Stomach (tissue), 4 donors: ENCODE data around the gene ADAMTS6.

ENCODE experiments used
- POLR2A ChIP-seq, 4 donors: fragments of 450-650 bp; IDR thresholded peaks; one replicate each; pipeline ENCODE4 v1.6.1; 2016; ENCODE audit warnings: antibody characterized with exemption in 4 of 4, control low read depth in 2 of 4, mild to moderate bottlenecking in 1 of 4, moderate library complexity in 1 of 4
- TF ChIP-seq, protein P1 (sequence below), 7 experiments: fragments of 450-650 bp in 4 of 7; fragments of 200-600 bp in 3 of 7; sonication (generic) in 3 of 7; IDR thresholded peaks; one replicate each; pipeline ENCODE4 v1.5.1; 2016 to 2019; ENCODE audit warnings: antibody characterized with exemption in 7 of 7, control low read depth in 2 of 7, mild to moderate bottlenecking in 1 of 7

DNA sequence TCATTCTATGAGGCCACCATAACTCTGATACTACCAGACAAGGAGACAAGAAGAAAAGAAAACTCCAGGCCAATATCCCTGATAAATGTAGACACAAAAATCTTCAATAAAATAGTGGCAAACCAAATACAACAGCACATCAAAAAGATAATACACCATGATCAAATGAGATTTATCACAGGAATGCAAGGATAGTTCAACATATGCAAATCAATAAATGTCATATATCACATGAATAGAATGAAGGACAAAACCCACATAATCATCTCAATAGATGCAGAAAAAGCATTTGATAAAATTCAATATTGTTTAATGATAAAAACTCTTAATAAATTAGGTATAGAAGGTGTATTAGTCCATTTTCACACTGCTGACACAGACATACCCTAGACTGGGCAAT lies 139.9 kb downstream of the ADAMTS6 start:
- TF ChIP-seq, protein P1, sequence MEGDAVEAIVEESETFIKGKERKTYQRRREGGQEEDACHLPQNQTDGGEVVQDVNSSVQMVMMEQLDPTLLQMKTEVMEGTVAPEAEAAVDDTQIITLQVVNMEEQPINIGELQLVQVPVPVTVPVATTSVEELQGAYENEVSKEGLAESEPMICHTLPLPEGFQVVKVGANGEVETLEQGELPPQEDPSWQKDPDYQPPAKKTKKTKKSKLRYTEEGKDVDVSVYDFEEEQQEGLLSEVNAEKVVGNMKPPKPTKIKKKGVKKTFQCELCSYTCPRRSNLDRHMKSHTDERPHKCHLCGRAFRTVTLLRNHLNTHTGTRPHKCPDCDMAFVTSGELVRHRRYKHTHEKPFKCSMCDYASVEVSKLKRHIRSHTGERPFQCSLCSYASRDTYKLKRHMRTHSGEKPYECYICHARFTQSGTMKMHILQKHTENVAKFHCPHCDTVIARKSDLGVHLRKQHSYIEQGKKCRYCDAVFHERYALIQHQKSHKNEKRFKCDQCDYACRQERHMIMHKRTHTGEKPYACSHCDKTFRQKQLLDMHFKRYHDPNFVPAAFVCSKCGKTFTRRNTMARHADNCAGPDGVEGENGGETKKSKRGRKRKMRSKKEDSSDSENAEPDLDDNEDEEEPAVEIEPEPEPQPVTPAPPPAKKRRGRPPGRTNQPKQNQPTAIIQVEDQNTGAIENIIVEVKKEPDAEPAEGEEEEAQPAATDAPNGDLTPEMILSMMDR (IDR thresholded peaks at IDR 0.05) = no peak
- TF ChIP-seq POLR2A (IDR thresholded peaks at IDR 0.05) = no peak
